Posterior vena cava (tissue), 2 donors: Measurements from ENCODE around the gene PADI6. TPM values are rescaled to one million over a fixed set of nuclear protein-coding genes. Genes with fewer than 3 reads are reported as not detected.

Experiments
- DNase-seq: peaks from one replicate; pipeline ENCODE4 v3.0.0-alpha.2; 2020; ENCODE audit warnings: low spot score
- intact Hi-C, 2 donors: fragments of 100-400 bp; cut with DNase I; formaldehyde crosslinking; loops; one replicate each; pipeline versions ENCODE4 v1.14.1 to v1.14.2; 2022 to 2023
- total RNA-seq, 2 donors: library from RNA; stranded (reverse); fragmentation: NEBNext Ultra II Directional; extraction: Animal tissue kit (Norgen Biotek cat#: 25700); gene quantifications; one replicate each; pipeline ENCODE4 v1.2.1, GENCODE V29; 2021
- donor health status: DM: yes; HTN: yes; CAD: no.
- donor health status: DM: yes; HTN: yes; CAD: no.

PADI6 gene
- total RNA-seq, 2 donors from 2014 or later, result not detected

DNA sequence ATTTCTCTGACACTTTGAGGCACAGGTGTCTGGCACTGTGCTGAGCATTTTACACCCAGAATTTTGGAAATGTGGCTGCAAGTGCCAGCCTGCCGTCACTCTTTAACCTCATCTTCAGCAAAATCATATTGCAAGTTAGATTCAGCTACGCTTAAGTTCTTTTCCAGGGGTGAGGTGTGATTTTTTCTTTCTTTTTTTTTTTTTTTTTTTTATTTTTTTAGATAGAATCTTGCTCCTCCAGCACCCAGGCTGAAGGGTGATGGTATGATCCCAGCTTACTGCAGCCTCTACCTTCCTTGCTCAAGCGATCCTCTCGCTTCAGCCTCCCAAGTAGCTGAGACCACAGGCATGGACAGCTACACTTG, 70.0 kb downstream of the PADI6 start:
- no peak for DNase-seq

DNA sequence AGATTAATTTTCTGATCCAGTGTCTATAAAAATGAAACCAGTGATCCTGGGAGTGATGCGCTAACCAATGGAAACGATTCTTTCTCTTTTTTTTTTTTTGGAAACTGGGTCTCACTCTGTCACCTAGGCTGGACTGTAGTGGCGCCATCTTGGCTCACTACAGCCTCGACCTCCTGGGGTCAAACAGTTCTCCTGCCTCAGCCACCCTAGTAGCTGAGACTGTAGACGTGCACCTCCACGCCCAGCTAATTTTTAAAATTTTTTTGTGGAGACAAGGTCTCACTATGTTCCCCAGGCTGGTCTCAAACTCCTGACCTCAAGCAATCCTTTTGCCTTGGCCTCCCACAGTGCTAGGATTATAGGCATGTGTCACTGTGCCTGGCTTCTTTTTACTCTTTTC, 70.8 kb downstream of the PADI6 start:
- no peak for DNase-seq
- intact Hi-C loops, result no loop called here

More for the DNA sequence above, 70.0 kb downstream of the PADI6 start:
- intact Hi-C loops, result no loop called here

DNA sequence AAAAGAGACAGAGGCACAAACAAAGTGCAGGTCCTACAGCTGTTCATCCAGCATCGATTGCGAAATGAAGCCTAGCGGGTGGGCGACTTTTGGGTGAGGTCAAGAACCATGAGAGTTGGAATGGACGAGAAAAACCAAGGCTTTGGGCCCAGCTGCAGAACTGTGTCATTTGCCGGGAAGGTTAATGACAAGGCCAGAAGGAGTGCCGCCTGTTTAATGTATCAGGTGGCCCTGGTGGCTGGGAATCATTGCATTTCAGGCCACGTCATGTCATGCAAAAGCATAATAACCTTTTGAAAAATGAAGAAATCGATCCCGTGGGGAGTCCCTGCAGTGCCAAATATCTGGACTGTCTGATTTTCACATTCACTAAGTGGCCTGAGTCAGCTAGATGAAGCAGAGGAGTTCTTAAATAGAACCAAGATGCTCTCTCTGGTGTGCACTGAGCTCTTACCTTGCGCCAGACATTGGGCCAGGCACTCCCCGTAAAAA, 75.6 kb downstream of the PADI6 start:
- intact Hi-C loops, result no loop called here
- DNase-seq, result no peak

Other genes starting within 250 kb of the PADI6 start
- not detected for gene PADI1, start 167.1 kb upstream of the PADI6 start, total RNA-seq
- not detected for gene PADI3, start 123.1 kb upstream of the PADI6 start, total RNA-seq
- gene PADI4, start 64.0 kb upstream of the PADI6 start, total RNA-seq, result 1 to 10 TPM in 1 of 2 donors, under 1 TPM in 1; 0.48 to 6.3 TPM
- 10 to 100 TPM; 17.3 to 22.2 TPM for gene RCC2, start 67.5 kb downstream of the PADI6 start, total RNA-seq
- gene ARHGEF10L, start 167.5 kb downstream of the PADI6 start, total RNA-seq, result 100 to 1,000 TPM; 103 to 111 TPM